HEK293 (cell line): ENCODE measurements around the gene NELL2.

Experiments
- CTCF ChIA-PET: fragments of 350-600 bp; formaldehyde crosslinking; extraction: SDS; loops from one replicate; lab custom pipeline; 2021; ENCODE audit warnings: antibody characterized with exemption; lab: Yijun Ruan, JAX
- POLR2A ChIA-PET: fragments of 300-600 bp; formaldehyde crosslinking; extraction: SDS; loops from one replicate; lab custom pipeline; 2020; ENCODE audit warnings: antibody characterized with exemption, inconsistent platforms; lab: Yijun Ruan, JAX
- H3K27ac ChIP-seq: fragments of 200-500 bp; sonication (Bioruptor generic); 2 replicates; pipeline ENCODE4 v1.5.1; 2014; ENCODE audit warnings: low read depth, low read length, control low read depth, inconsistent platforms; ENCODE audit errors: extremely low read depth
- H3K36me3 ChIP-seq, 2 experiments: fragments of 200-500 bp in 1 of 2; sonication (Bioruptor generic) in 1 of 2; 1 replicate in 1 of 2; 2 replicates in 1 of 2; pipeline ENCODE4 v1.5.1; 2014 to 2017; ENCODE audit warnings: inconsistent platforms in 2 of 2, low read length in 2 of 2; ENCODE audit not compliant: control insufficient read depth in 2 of 2, insufficient read depth in 1 of 2
- H3K4me1 ChIP-seq: fragments of 200-500 bp; sonication (Bioruptor generic); 2 replicates; pipeline ENCODE4 v1.5.1; 2014; ENCODE audit warnings: mild to moderate bottlenecking, low read length, inconsistent platforms; ENCODE audit not compliant: control insufficient read depth, insufficient read depth
- H3K4me3 ChIP-seq: 2 replicates; pipeline ENCODE4 v1.5.1; 2011; ENCODE audit warnings: low read depth, mild to moderate bottlenecking, control low read depth, low read length, moderate library complexity
- H3K9me3 ChIP-seq: fragments of 200-500 bp; sonication (Bioruptor generic); 2 replicates; pipeline ENCODE4 v1.5.1; 2014; ENCODE audit warnings: low read depth, low read length, inconsistent platforms; ENCODE audit not compliant: control insufficient read depth, insufficient read depth
- CTCF ChIP-seq: fragments of 450-650 bp; formaldehyde crosslinking; IDR thresholded peaks from 2 replicates; pipeline ENCODE4 v1.5.1; 2016; ENCODE audit warnings: missing biosample characterization, missing genetic modification characterization
- FEZF1 ChIP-seq: fragments of 450-650 bp; formaldehyde crosslinking; IDR thresholded peaks from 2 replicates; pipeline ENCODE4 v1.5.1; 2016; ENCODE audit warnings: missing biosample characterization, missing genetic modification characterization
- GLIS2 ChIP-seq: fragments of 450-650 bp; formaldehyde crosslinking; IDR thresholded peaks from 2 replicates; pipeline ENCODE4 v1.5.1; 2016; ENCODE audit warnings: missing biosample characterization, missing genetic modification characterization
- SALL2 ChIP-seq: fragments of 450-650 bp; formaldehyde crosslinking; IDR thresholded peaks from 2 replicates; pipeline ENCODE4 v1.5.0; 2017; ENCODE audit warnings: missing biosample characterization, mild to moderate bottlenecking, missing genetic modification characterization, borderline replicate concordance
- SCRT1 ChIP-seq: fragments of 450-650 bp; formaldehyde crosslinking; IDR thresholded peaks from 2 replicates; pipeline ENCODE4 v1.5.1; 2016; ENCODE audit warnings: missing biosample characterization, missing genetic modification characterization, borderline replicate concordance
- SCRT2 ChIP-seq: fragments of 450-650 bp; formaldehyde crosslinking; IDR thresholded peaks from 2 replicates; pipeline ENCODE4 v1.5.1; 2016; ENCODE audit warnings: missing biosample characterization, missing genetic modification characterization
- WT1 ChIP-seq: fragments of 450-650 bp; formaldehyde crosslinking; IDR thresholded peaks from 2 replicates; pipeline ENCODE4 v1.5.1; 2016; ENCODE audit warnings: missing biosample characterization, missing genetic modification characterization
- ZBTB26 ChIP-seq: fragments of 450-650 bp; formaldehyde crosslinking; optimal IDR thresholded peaks from 2 replicates; pipeline ENCODE3; 2016; ENCODE audit warnings: missing biosample characterization, mild to moderate bottlenecking, missing genetic modification characterization
- ZNF132 ChIP-seq: fragments of 450-650 bp; formaldehyde crosslinking; IDR thresholded peaks from 2 replicates; pipeline ENCODE4 v1.5.1; 2017; ENCODE audit warnings: missing biosample characterization, missing genetic modification characterization, borderline replicate concordance
- ZNF155 ChIP-seq: fragments of 450-650 bp; formaldehyde crosslinking; IDR thresholded peaks from 2 replicates; pipeline ENCODE4 v1.5.1; 2016; ENCODE audit warnings: missing biosample characterization, missing genetic modification characterization
- ZNF350 ChIP-seq: fragments of 450-650 bp; formaldehyde crosslinking; IDR thresholded peaks from 2 replicates; pipeline ENCODE4 v1.5.0; 2017; ENCODE audit warnings: missing biosample characterization, mild to moderate bottlenecking, missing genetic modification characterization
- ZNF629 ChIP-seq: fragments of 450-650 bp; formaldehyde crosslinking; IDR thresholded peaks from 2 replicates; pipeline ENCODE4 v1.5.1; 2017; ENCODE audit warnings: missing biosample characterization, missing genetic modification characterization
- ZNF791 ChIP-seq: fragments of 450-650 bp; formaldehyde crosslinking; IDR thresholded peaks from 2 replicates; pipeline ENCODE4 v1.5.1; 2016; ENCODE audit warnings: missing biosample characterization, missing genetic modification characterization
- ZNF843 ChIP-seq: fragments of 450-650 bp; formaldehyde crosslinking; IDR thresholded peaks from 2 replicates; pipeline ENCODE4 v1.5.1; 2016; ENCODE audit warnings: missing biosample characterization, missing genetic modification characterization

Gene NELL2

GRCh38 chr12:44858226-44858855, 17.8 kb downstream of the NELL2 start:
- ChIA-PET CTCF (interaction anchor here (0.6 to 0.7 kb wide), 2 partner anchors 83 to 516 kb away, joined by 3 read pairs; no protein-coding TSS in a partner anchor), POLR2A (no interaction called here)
- Histone ChIP-seq H3K36me3 (no peaks in the 10 kb centered on the region), H3K9me3 (no peaks in the 10 kb centered on the region), H3K27ac (no peak overlapping the region), H3K4me3 (no peak overlapping the region), H3K4me1 (no peaks in the 10 kb centered on the region; the same call in 1 of the 2 replicates)
- no peak for TF ChIP-seq WT1 (tag by site-specific recombination)
- TF ChIP-seq GLIS2 (tag by site-specific recombination): no peak

- POLR2A ChIA-PET: no interaction called here
- CTCF ChIA-PET: no interaction called here
- Histone ChIP-seq H3K36me3 (no peaks in the 10 kb centered on the region), H3K4me1 (peaks cover 3% of the 10 kb centered on the region; the same call in 1 of the 2 replicates), H3K9me3 (no peaks in the 10 kb centered on the region), H3K4me3 (no peak overlapping the region), H3K27ac (no peak overlapping the region)
- TF ChIP-seq ZBTB26 (tag by site-specific recombination): no peak
- no peak for TF ChIP-seq ZNF155
- no peak for TF ChIP-seq ZNF132 (tag by site-specific recombination)
- peak; percentile 19; the same call in 1 of the 2 replicates for TF ChIP-seq FEZF1 (tag by site-specific recombination)
Observed at GRCh38 chr12:44852483-44852882, 23.6 kb downstream of the NELL2 start.

- POLR2A ChIA-PET: no interaction called here
- Histone ChIP-seq H3K27ac (no peak overlapping the region), H3K4me3 (no peak overlapping the region), H3K4me1 (peaks cover 3% of the 10 kb centered on the region; the same call in 1 of the 2 replicates), H3K36me3 (no peaks in the 10 kb centered on the region), H3K9me3 (no peaks in the 10 kb centered on the region)
- CTCF ChIA-PET: no interaction called here
- TF ChIP-seq SALL2 (tag by site-specific recombination) (no peak), ZNF791 (tag by site-specific recombination) (no peak)
Observed at GRCh38 chr12:44851586-44851985, 24.5 kb downstream of the NELL2 start.

GRCh38 chr12:44848703-44849085, 27.4 kb downstream of the NELL2 start:
- H3K4me3 ChIP-seq: no peak overlapping the region
- CTCF ChIA-PET: no interaction called here
- H3K9me3 ChIP-seq: no peaks in the 10 kb centered on the region
- H3K36me3 ChIP-seq: no peaks in the 10 kb centered on the region
- H3K27ac ChIP-seq: no peak overlapping the region
- TF ChIP-seq ZNF843 (tag by site-specific recombination) (no peak), ZNF629 (tag by site-specific recombination) (0 out of 2 replicates have a peak, but pooled peaks have one; percentile 1)
- POLR2A ChIA-PET: no interaction called here
- peaks cover 3% of the 10 kb centered on the region; the same call in 1 of the 2 replicates for H3K4me1 ChIP-seq

GRCh38 chr12:44847888-44848702, 28.0 kb downstream of the NELL2 start:
- Histone ChIP-seq H3K4me3 (no peak overlapping the region), H3K9me3 (no peaks in the 10 kb centered on the region), H3K27ac (no peak overlapping the region), H3K4me1 (peaks cover 3% of the 10 kb centered on the region; the same call in 1 of the 2 replicates), H3K36me3 (no peaks in the 10 kb centered on the region)
- ChIA-PET POLR2A (no interaction called here), CTCF (interaction anchor here (0.7 kb wide), 1 partner anchor 27 kb away, joined by 4 read pairs; no protein-coding TSS in a partner anchor)
- TF ChIP-seq ZNF629 (tag by site-specific recombination): 0 out of 2 replicates have a peak, but pooled peaks have one; percentile 14
- peak; percentile 99 for TF ChIP-seq SCRT2 (tag by site-specific recombination)
- no peak for TF ChIP-seq CTCF (tag by site-specific recombination)
- TF ChIP-seq SCRT1 (tag by site-specific recombination): peak; percentile 97
- TF ChIP-seq ZNF350 (tag by site-specific recombination): no peak
